HG03378 (cell line): ENCODE measurements around the gene TRIM26.
"Not testable (repeated sequence)": the region's sequence is repeated elsewhere in the genome, so short reads cannot be mapped to it uniquely, and the experiment has no call there.

ENCODE experiments used
- ATAC-seq: cut with Tn5 transposase; IDR thresholded peaks from one replicate; pipeline ENCODE4 v1.9.1; 2021; ENCODE audit warnings: mild to moderate bottlenecking, moderate library complexity; ENCODE audit not compliant: unreplicated experiment

The TRIM26 gene

DNA sequence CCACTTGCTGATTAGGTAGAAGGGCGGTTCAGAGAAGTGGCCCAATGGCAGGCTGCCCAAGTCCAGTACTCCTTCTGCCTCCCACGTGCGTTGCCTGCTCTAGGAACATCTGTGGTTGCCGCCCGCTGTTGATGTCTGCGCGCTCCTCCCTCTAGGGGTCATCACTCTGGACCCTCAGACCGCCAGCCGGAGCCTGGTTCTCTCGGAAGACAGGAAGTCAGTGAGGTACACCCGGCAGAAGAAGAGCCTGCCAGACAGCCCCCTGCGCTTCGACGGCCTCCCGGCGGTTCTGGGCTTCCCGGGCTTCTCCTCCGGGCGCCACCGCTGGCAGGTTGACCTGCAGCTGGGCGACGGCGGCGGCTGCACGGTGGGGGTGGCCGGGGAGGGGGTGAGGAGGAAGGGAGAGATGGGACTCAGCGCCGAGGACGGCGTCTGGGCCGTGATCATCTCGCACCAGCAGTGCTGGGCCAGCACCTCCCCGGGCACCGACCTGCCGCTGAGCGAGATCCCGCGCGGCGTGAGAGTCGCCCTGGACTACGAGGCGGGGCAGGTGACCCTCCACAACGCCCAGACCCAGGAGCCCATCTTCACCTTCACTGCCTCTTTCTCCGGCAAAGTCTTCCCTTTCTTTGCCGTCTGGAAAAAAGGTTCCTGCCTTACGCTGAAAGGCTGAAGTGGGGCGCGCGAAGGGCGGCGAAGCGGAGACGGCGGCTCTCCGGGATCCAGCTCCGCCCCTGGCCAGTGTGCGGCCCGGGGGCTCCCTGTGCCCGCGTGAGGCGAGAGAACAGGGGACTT lies 41.3 kb downstream of the TRIM26 start:
- ATAC-seq = no peak

DNA sequence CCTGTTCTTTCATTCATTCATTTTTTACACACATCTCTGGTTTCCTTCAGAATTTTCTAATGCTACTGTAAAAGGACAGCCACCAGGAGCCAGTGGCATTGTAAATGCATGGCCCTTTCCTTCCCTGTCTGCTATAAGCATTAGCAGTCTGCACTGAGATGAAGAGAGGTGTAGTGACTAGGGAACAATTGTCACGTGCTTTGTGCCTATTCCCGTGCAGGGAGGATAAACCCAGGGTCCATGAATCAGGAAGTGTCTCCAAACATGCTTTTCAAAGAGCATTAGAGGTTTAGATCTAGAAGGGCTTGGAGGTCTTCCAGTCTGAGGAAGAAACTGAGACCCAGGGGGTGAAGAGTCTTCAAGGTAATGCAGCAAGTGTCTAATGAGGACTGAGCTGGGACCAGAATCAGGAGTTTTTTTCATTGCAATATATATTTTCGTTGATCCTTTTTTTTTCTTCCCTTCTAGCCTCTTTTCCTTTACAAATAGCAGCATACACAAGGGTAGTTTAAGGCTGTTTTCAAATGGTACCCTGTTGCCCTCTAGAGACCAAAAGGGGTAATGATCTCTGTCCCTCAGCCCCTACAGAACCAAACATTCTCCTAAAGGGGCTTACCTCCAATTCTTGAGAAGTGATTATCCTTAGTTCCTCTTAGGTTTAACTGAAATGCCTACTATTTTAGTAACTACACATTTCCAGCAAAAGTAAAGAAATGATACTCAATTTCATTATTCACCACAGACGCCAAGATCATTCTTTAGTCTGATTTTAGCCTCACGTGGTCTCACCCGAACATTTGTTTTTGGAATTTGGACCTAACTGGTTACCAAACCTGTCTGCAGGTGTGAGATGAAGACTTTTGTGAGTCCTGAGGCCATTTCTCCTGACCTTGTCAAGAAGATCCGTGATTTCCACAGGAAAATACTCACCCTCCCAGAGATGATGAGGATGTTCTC lies 43.3 kb downstream of the TRIM26 start:
- ATAC-seq = no peak

GRCh38 chr6:30168741-30169140 lies 44.5 kb downstream of the TRIM26 start:
- ATAC-seq = no peak

GRCh38 chr6:30167101-30167500 lies 46.1 kb downstream of the TRIM26 start:
- ATAC-seq = no peak

DNA sequence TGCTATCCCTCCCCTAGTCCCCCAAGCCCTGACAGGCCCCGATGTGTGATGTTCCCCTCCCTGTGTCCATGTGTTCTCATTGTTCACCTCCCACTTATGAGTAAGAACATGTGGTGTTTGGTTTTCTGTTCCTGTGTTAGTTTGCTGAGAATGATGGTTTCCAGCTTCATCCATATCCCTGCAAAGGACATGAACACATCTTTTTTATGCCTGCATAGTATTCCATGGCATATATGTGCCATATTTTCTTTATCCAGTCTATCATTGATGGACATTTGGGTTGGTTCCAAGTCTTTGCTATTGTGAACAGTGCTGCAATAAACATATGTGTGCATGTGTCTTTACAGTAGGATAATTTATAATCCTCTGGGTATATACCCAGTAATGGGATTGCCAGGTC lies 48.0 kb downstream of the TRIM26 start:
- not testable (repeated sequence) for ATAC-seq

- no peak for ATAC-seq
Observed at GRCh38 chr6:30164714-30165113, 48.5 kb downstream of the TRIM26 start.

GRCh38 chr6:30163918-30164654 lies 49.1 kb downstream of the TRIM26 start:
- ATAC-seq = no peak

- no peak for ATAC-seq
Observed at GRCh38 chr6:30163090-30163917, 49.9 kb downstream of the TRIM26 start, which contains the start of gene TRIM15. Gene TRIM15, plus strand, starts transcription at chr6:30163546. Its CDS starts 139 bp downstream, at chr6:30163685.

DNA sequence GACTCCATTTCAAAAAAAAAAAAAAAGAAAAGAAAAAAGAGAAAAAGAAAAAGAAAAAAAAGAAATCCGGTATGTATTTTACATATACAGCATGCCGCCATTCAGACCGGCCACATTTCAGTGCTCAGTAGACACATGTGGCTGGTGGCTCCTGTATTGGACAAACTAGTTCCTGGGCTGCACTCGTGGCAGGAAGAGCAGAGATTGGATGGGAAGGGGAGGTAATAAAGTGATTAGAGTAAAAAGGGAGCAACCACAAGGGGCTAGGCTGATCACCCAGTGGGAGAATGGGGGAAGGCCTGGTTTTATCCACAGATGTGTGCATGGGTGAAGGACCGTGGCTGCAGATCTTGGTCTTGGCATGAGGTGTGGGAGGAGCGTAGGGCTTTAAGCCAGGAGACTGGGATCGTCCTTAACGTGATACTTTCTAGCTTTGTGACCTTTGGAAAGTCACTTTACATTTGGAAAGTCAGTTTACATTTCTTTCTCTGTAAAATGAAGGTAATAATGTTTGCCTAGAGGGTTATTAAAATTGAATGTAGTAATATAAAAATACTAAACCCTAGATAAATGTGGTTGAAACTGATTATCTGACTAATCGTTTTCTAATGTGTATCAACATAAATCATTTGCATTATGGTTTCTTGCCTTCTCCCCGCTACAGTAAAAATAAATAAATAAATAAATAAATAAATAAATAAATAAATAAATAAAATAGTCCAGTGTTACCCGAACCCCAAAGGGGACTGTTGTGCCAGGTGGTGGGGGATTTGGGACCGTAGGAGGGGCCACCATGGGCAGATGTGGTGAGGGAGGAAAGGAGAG lies 50.7 kb downstream of the TRIM26 start:
- no peak for ATAC-seq

GRCh38 chr6:30160785-30161531 lies 52.2 kb downstream of the TRIM26 start, which contains the start of gene TRIM10:
Gene TRIM10, minus strand, starts transcription at chr6:30161211. Its CDS starts 353 bp downstream, at chr6:30160858.
- ATAC-seq = no peak

GRCh38 chr6:30160008-30160784 lies 53.0 kb downstream of the TRIM26 start:
- ATAC-seq = no peak

DNA sequence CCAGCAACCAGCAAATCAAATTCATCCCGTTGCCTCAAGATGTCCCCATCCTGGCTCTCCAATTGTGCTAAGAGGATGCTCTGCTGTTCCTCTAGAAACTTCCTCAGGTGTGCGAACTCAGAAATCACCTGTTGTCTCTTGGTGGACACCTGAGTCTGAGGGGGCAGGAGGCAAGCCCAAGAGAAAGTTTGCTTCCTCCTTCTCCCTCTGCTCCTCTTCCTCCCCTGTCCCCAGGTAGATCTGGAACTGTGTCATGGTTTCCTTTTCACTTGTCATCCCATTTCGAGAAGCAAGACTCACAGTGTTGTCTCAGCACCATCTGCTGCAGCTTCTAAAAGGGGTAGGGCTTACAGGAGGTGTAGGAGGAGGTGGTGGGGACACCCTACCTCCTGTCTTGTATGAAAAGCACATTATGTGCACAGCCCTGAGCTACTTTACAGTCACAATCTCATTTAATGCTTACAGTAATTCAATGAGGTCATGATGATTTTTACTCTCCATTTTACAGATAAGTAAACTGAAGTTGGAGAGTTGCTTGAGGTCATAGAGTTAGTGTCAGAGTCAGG lies 54.6 kb downstream of the TRIM26 start:
- ATAC-seq = no peak

- ATAC-seq = no peak
Observed at GRCh38 chr6:30157999-30158398, 55.2 kb downstream of the TRIM26 start.

DNA sequence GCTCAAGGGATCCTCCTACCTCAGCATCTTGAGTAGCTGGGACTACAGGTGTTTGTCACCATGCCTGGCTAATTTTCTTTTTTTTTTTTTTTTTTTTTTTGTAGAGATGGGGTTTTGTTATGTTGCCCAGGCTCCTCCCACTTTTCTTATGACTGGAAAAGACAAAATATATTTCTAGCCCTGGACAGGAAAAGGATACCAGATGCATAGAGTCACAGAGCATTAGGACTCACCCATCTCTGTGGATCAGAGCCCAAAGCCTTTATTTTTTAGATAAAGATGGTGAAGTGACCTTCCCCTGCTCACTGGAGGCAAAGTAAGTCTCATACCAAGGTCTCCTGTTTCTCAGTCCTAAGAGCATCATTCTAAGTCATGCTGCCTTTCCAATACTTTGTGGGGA lies 55.6 kb downstream of the TRIM26 start:
- no peak for ATAC-seq

GRCh38 chr6:30156774-30157173 lies 56.4 kb downstream of the TRIM26 start:
- ATAC-seq = no peak

- ATAC-seq = no peak
Observed at GRCh38 chr6:30156262-30156599, 57.0 kb downstream of the TRIM26 start.

DNA sequence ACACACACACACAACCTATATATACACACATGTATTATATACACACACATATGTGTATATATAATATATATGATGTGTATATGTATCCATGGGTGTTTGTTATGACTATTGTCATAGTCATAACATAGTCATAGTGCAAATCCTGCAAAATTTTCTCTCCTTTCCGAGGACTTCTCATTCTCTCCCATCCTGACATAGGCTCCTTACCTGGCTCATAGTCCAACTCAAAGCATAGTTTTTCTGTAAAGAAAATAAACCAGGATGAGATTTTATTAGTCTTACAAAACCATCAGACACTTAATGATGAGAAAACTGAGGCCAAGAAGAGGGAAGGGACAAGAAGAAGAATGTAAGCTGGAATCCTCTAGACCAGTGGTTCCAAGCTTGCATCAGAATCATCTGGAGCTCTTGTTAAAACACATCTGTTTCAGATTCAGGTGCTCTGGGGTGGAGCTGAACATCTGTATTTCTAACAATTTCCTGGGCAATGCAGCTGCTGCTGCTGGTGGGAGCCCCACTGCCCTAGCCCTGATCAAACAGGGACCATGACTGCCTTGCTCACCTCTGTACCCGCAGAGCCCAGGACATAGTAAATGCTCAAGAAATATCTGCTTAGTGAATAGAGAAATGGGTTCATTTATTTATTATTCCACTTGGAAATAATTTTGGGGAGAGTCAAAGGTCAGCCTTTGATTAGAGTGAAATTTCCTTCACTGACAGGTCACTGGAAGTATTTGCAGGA lies 57.5 kb downstream of the TRIM26 start:
- ATAC-seq = no peak
